WTC11 (cell line): ENCODE measurements around the gene UBTD1.

ENCODE experiments used
- CTCF ChIP-seq: fragments of 200-600 bp; IDR thresholded peaks from 2 replicates; pipeline ENCODE4 v1.8.0; 2022; ENCODE audit warnings: antibody characterized with exemption
- E2F4 ChIP-seq: sonication (generic); formaldehyde crosslinking; IDR thresholded peaks from 2 replicates; pipeline ENCODE4 v1.8.1; 2022; ENCODE audit warnings: low read depth, mild to moderate bottlenecking, moderate library complexity, missing genetic modification reagents, borderline replicate concordance
- FOXP4 ChIP-seq: sonication (generic); formaldehyde crosslinking; IDR thresholded peaks from 2 replicates; pipeline ENCODE4 v1.8.0; 2022; ENCODE audit warnings: mild to moderate bottlenecking, missing genetic modification reagents
- GABPB1 ChIP-seq: sonication (generic); formaldehyde crosslinking; IDR thresholded peaks from 2 replicates; pipeline ENCODE4 v1.8.1; 2023; ENCODE audit warnings: mild to moderate bottlenecking, missing genetic modification reagents
- GRHL2 ChIP-seq: fragments of 250-450 bp; sonication (Bioruptor Pico); IDR thresholded peaks from 2 replicates; pipeline ENCODE4 v1.8.0; 2022; ENCODE audit warnings: mild to moderate bottlenecking, moderate library complexity; ENCODE audit not compliant: insufficient replicate concordance, severe bottlenecking
- RELA ChIP-seq: sonication (generic); formaldehyde crosslinking; IDR thresholded peaks from 2 replicates; pipeline ENCODE4 v1.8.1; 2022; ENCODE audit warnings: missing genetic modification reagents, mild to moderate bottlenecking, borderline replicate concordance
- SOX15 ChIP-seq: fragments of 250-450 bp; sonication (Bioruptor Pico); IDR thresholded peaks from 2 replicates; pipeline ENCODE4 v1.9.0; 2021; ENCODE audit warnings: mild to moderate bottlenecking
- TP53 ChIP-seq: sonication (generic); formaldehyde crosslinking; IDR thresholded peaks from 2 replicates; pipeline ENCODE4 v1.8.1; 2023; ENCODE audit warnings: mild to moderate bottlenecking, missing genetic modification reagents
- USF2 ChIP-seq: sonication (generic); formaldehyde crosslinking; IDR thresholded peaks from 2 replicates; pipeline ENCODE4 v1.8.1; 2023; ENCODE audit warnings: mild to moderate bottlenecking, missing genetic modification reagents, moderate library complexity
- ZNF263 ChIP-seq: sonication (generic); formaldehyde crosslinking; IDR thresholded peaks from 2 replicates; pipeline ENCODE4 v1.8.1; 2022; ENCODE audit warnings: low read depth, mild to moderate bottlenecking, moderate library complexity, missing genetic modification reagents
- ZNF317 ChIP-seq: sonication (generic); formaldehyde crosslinking; IDR thresholded peaks from 2 replicates; pipeline ENCODE4 v1.8.1; 2023; ENCODE audit warnings: low read depth, mild to moderate bottlenecking, moderate library complexity, missing genetic modification reagents, borderline replicate concordance
- ZNF512 ChIP-seq: sonication (generic); formaldehyde crosslinking; IDR thresholded peaks from 2 replicates; pipeline ENCODE4 v1.8.1; 2022; ENCODE audit warnings: missing genetic modification reagents, borderline replicate concordance
- TF ChIP-seq, protein P1 (sequence below): sonication (generic); formaldehyde crosslinking; IDR thresholded peaks from 2 replicates; pipeline ENCODE4 v1.8.0; 2022; ENCODE audit warnings: mild to moderate bottlenecking, missing genetic modification reagents

- no peak for TF ChIP-seq FOXP4 (CRISPR knock-in tag)
- no peak for TF ChIP-seq CTCF
- no peak for TF ChIP-seq TP53 (CRISPR knock-in tag)
- no peak for TF ChIP-seq SOX15 (CRISPR knock-in tag)
- TF ChIP-seq ZNF263, result no peak
- no peak for TF ChIP-seq USF2
- no peak for TF ChIP-seq GRHL2
- no peak for TF ChIP-seq RELA (CRISPR knock-in tag)
- no peak for TF ChIP-seq GABPB1 (CRISPR knock-in tag)
- TF ChIP-seq E2F4 (CRISPR knock-in tag), result no peak
- TF ChIP-seq ZNF317 (CRISPR knock-in tag), result no peak
- TF ChIP-seq, protein P1, sequence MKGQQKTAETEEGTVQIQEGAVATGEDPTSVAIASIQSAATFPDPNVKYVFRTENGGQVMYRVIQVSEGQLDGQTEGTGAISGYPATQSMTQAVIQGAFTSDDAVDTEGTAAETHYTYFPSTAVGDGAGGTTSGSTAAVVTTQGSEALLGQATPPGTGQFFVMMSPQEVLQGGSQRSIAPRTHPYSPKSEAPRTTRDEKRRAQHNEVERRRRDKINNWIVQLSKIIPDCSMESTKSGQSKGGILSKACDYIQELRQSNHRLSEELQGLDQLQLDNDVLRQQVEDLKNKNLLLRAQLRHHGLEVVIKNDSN, result no peak
- no peak for TF ChIP-seq ZNF512 (CRISPR knock-in tag)
Measured at GRCh38 chr10:97525683-97526110, 27.0 kb downstream of the UBTD1 start.
